MM.1S (cell line): Measurements from ENCODE around the gene GRK3.

Source experiments
- EZH2 ChIP-seq: fragments of 300-600 bp; sonication (generic); optimal IDR thresholded peaks from 2 replicates; pipeline ENCODE3; 2017; ENCODE audit warnings: low read depth, mild to moderate bottlenecking, antibody characterized with exemption, low read length, mixed read lengths
- EZH2phosphoT487 ChIP-seq: fragments of 300-600 bp; sonication (generic); IDR thresholded peaks from 2 replicates; pipeline ENCODE4 v1.6.1; 2018; ENCODE audit warnings: antibody characterized with exemption, low read length
- TF ChIP-seq, protein P1 (sequence below): fragments of 300-600 bp; sonication (generic); IDR thresholded peaks from 2 replicates; pipeline ENCODE4 v1.5.1; 2016; ENCODE audit warnings: antibody characterized with exemption, low read length, mixed read lengths

- TF ChIP-seq, protein P1, sequence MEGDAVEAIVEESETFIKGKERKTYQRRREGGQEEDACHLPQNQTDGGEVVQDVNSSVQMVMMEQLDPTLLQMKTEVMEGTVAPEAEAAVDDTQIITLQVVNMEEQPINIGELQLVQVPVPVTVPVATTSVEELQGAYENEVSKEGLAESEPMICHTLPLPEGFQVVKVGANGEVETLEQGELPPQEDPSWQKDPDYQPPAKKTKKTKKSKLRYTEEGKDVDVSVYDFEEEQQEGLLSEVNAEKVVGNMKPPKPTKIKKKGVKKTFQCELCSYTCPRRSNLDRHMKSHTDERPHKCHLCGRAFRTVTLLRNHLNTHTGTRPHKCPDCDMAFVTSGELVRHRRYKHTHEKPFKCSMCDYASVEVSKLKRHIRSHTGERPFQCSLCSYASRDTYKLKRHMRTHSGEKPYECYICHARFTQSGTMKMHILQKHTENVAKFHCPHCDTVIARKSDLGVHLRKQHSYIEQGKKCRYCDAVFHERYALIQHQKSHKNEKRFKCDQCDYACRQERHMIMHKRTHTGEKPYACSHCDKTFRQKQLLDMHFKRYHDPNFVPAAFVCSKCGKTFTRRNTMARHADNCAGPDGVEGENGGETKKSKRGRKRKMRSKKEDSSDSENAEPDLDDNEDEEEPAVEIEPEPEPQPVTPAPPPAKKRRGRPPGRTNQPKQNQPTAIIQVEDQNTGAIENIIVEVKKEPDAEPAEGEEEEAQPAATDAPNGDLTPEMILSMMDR, result no peak
- no peak for TF ChIP-seq EZH2
- TF ChIP-seq EZH2phosphoT487, result no peak
Measured at GRCh38 chr22:25690798-25691197, 126.3 kb downstream of the GRK3 start.
